ENCODE data around the gene TMX4.
"Not testable (repeated sequence)": the region's sequence is repeated elsewhere in the genome, so short reads cannot be mapped to it uniquely, and the experiment has no call there.

Gene TMX4

GRCh38 chr20:7959484-7959883 lies 60.1 kb downstream of the TMX4 start:
- peak; percentile 20 for DNase-seq

GRCh38 chr20:7956561-7956960 lies 63.0 kb downstream of the TMX4 start:
- not testable (repeated sequence) for DNase-seq

DNA sequence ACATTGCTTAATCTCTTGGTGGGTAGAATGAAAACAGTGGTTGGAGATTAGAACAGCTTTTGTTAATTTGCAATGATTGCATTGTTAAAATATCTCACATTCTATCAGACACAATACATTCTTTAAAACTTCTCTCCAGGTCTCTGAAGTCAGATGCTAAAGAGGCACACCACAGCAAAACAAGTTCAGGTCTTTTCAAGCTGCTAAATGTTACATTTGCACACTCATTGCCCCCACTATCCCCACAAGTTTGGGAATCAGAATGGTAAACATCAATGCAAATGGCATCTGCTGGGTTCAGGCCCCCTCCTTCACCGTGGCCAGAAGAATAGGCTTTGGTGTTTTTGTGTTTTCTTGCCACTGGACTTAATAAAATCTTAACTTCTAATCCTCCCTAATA lies 69.2 kb downstream of the TMX4 start:
- no peak for DNase-seq

DNA sequence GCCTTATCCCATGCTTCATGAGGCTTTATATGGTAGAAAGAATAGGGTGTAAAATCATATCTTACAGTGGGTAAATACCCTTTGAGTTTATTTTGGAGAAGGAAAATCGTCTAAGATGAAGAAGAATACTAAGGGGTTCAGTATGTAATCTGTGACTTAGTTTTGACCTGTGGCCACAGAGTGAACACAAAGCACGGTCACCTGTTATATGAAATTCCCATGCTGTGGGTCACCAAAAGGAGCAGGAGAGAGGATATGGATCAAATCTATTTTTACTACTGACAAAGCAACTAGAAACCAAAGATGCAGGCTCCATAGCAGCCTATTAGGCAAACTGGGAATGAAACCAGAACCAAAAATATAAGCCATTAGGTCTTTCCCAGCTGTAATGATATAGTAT lies 75.7 kb downstream of the TMX4 start:
- no peak for DNase-seq

GRCh38 chr20:7940341-7940740 lies 79.2 kb downstream of the TMX4 start, which contains the start of gene HAO1:
Gene HAO1 (minus strand): TSS chr20:7940458. CDS start chr20:7940422, 36 bp downstream.
- DNase-seq = no peak

DNA sequence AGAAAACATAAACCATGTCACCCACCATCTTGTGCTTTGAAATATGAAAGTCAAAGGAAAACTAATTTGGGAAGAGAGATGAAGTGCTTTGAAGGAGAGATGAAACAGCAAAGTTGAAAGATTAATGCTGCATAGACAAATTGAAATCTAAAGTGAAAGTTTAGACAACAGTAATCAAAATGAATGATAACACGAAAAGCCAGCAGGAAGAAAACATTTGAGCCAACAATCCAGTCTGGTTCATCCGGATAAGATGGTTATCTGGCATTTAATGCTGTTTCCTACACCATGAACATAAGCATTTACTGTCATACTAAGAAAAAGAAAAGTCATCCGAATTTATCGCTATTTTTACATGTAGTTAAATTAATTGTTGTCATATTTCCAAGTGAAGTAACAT lies 79.9 kb downstream of the TMX4 start:
- no peak for DNase-seq

GRCh38 chr20:7938058-7938457 lies 81.5 kb downstream of the TMX4 start:
- DNase-seq = no peak

DNA sequence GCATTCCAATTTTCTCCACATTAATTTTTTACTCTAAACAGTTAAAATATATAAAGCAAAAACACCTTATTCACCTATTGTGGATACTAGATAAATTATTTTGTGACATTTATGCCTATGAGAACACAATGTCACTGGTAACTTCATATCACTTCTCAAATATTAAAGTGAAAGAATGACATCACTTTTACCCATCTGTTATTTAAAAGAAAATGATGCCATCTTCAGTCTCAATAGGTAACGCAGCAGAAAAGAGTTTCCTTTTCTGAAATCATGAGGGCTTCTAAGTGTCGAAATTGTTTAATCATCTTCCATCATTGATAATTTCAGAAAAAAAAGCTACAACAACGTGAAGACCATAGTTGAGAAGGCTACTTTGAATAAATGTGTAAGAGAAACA lies 82.2 kb downstream of the TMX4 start:
- no peak for DNase-seq

GRCh38 chr20:7935027-7935551 lies 84.5 kb downstream of the TMX4 start:
- DNase-seq = no peak

DNA sequence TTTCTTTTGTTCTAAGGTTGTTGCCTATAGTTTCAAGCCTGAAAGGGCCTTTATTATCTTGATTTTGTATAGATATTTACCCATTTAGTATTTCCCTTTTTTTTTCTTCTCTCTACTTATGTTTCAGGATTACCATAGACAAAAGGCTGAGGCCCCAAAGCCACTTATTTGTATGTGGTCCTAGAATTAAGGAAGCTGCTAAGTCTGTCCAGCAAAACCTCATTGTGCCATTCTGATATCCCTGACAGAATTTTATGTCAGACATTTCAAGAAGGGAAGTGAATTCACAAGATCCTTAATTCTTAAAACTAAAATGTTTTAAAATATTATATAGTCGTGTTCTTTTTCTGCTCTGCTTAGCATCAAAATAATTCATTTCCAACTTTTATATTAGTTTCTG lies 86.2 kb downstream of the TMX4 start:
- DNase-seq = no peak

- no peak for DNase-seq
These were observed 89.2 kb downstream of the TMX4 start for GRCh38 chr20:7930343-7930742.

Measured in NCI-H774 (cell line).